HG03097 (cell line): Measurements from ENCODE around the gene HNRNPA0.

Experiments
- ATAC-seq: cut with Tn5 transposase; IDR thresholded peaks from one replicate; pipeline ENCODE4 v1.9.1; 2021; ENCODE audit not compliant: unreplicated experiment, low FRiP score

Gene HNRNPA0

GRCh38 chr5:137728048-137728447, 26.1 kb downstream of the HNRNPA0 start:
- no peak for ATAC-seq

GRCh38 chr5:137727623-137728022, 26.5 kb downstream of the HNRNPA0 start:
- no peak for ATAC-seq

GRCh38 chr5:137724251-137724650, 29.9 kb downstream of the HNRNPA0 start:
- no peak for ATAC-seq

GRCh38 chr5:137718611-137719010, 35.6 kb downstream of the HNRNPA0 start:
- ATAC-seq, result no peak

- ATAC-seq, result no peak
Measured at GRCh38 chr5:137716337-137716736, 37.8 kb downstream of the HNRNPA0 start.

- ATAC-seq, result no peak
Measured at GRCh38 chr5:137715456-137715855, 38.7 kb downstream of the HNRNPA0 start.

- ATAC-seq, result no peak
Measured at GRCh38 chr5:137714946-137715345, 39.2 kb downstream of the HNRNPA0 start.

- ATAC-seq, result no peak
Measured at GRCh38 chr5:137714494-137714893, 39.7 kb downstream of the HNRNPA0 start.

- ATAC-seq, result no peak
Measured at GRCh38 chr5:137712139-137712667, 42.0 kb downstream of the HNRNPA0 start.

GRCh38 chr5:137710086-137710485, 44.1 kb downstream of the HNRNPA0 start:
- no peak for ATAC-seq

GRCh38 chr5:137708796-137709559, 45.2 kb downstream of the HNRNPA0 start:
- no peak for ATAC-seq

- ATAC-seq, result no peak
Measured at GRCh38 chr5:137708062-137708461, 46.1 kb downstream of the HNRNPA0 start.

GRCh38 chr5:137706841-137707240, 47.3 kb downstream of the HNRNPA0 start:
- no peak for ATAC-seq

- ATAC-seq, result no peak
Measured at GRCh38 chr5:137705106-137705505, 49.1 kb downstream of the HNRNPA0 start.

GRCh38 chr5:137703565-137703964, 50.6 kb downstream of the HNRNPA0 start:
- no peak for ATAC-seq

- no peak for ATAC-seq
Measured at GRCh38 chr5:137700282-137700680, 53.9 kb downstream of the HNRNPA0 start.

GRCh38 chr5:137699336-137700281, 54.6 kb downstream of the HNRNPA0 start:
- ATAC-seq, result no peak

GRCh38 chr5:137696481-137696880, 57.7 kb downstream of the HNRNPA0 start:
- ATAC-seq, result no peak

- ATAC-seq, result no peak
Measured at GRCh38 chr5:137695651-137696428, 58.3 kb downstream of the HNRNPA0 start.
